HAP-1 (cell line): ENCODE results near the gene NEK4.

ENCODE experiments used
- DNase-seq, 2 experiments: peaks; one replicate each; pipeline ENCODE4 v3.0.0-alpha.2; 2016 to 2020; ENCODE audit warnings: low spot score in 2 of 2
- H3K27me3 ChIP-seq: fragments of 250-450 bp; sonication (Bioruptor Pico); 2 replicates; pipeline ENCODE4 v1.5.1; 2020; ENCODE audit warnings: low read depth, mild to moderate bottlenecking, moderate library complexity
- H3K36me3 ChIP-seq: fragments of 250-450 bp; sonication (Bioruptor Pico); replicated peaks from 2 replicates; pipeline ENCODE4 v1.5.1; 2020; ENCODE audit warnings: mild to moderate bottlenecking
- H3K4me1 ChIP-seq: fragments of 250-450 bp; sonication (Bioruptor Pico); 2 replicates; pipeline ENCODE4 v1.5.1; 2020; ENCODE audit warnings: mild to moderate bottlenecking
- H3K4me3 ChIP-seq: fragments of 250-450 bp; sonication (Bioruptor Pico); 2 replicates; pipeline ENCODE4 v1.5.1; 2020; ENCODE audit warnings: mild to moderate bottlenecking, moderate library complexity
- H3K9me3 ChIP-seq: fragments of 250-450 bp; sonication (Bioruptor Pico); 2 replicates; pipeline ENCODE4 v1.5.1; 2020; ENCODE audit warnings: mild to moderate bottlenecking, moderate library complexity
- in situ Hi-C: fragments of 300-500 bp; cut with MboI; formaldehyde crosslinking; loops from 3 replicates; pipeline ENCODE4 v1.14.3; 2020; ENCODE audit warnings: low sequenced_read_pairs, inconsistent platforms, mixed read lengths

The NEK4 gene

DNA sequence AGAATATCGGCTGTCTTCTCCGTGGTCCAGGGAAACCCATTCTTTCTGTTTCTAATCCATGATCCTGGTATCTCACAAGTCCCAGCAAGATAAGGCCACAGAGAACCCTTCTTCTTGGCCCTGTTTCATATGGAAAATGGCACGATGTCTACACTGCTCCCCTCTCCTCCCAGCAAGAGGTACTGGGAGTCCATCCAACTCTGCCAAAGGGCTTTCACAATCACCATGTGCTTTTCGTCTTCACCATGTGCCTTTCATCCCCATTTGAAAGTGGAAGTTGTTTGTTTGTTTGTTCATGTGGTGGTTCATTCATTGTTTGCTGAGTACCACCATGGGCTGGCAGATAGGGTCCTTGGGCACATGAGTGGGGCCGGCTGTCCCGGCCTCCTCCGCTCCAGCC is 29.3 kb upstream of the NEK4 start:
- Histone ChIP-seq H3K27me3 (no peaks in the 10 kb centered on the region), H3K9me3 (no peaks in the 10 kb centered on the region), H3K4me3 (no peak overlapping the region), H3K36me3 (no peaks in the 10 kb centered on the region), H3K4me1 (no peaks in the 10 kb centered on the region)
- DNase-seq = no peak
- in situ Hi-C loops = no loop called here

DNA sequence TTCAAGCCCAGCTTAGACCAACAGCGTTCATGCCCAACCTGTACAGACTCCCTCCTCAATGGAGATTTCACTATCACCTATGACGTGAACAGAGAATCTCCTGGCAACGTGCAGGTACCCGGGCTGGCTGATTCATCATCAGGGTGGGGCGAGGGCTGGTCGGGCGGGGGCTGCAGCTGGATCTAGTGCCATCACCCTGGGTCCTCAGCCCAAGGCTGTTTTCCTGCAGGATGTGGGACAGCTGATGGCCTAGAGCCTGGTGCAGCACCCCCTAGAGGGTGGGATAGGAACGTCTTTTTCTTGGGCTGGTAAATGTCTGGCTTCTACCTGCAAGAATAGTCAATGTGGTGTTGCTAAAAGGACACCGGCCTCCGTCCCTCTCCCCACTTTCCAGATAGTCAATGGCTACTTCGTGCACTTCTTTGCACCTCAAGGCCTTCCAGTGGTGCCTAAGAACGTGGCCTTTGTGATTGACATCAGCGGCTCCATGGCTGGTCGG is 28.3 kb upstream of the NEK4 start:
- H3K9me3 ChIP-seq = no peaks in the 10 kb centered on the region
- DNase-seq = peak; percentile 6 to 56
- in situ Hi-C loops = no loop called here

DNA sequence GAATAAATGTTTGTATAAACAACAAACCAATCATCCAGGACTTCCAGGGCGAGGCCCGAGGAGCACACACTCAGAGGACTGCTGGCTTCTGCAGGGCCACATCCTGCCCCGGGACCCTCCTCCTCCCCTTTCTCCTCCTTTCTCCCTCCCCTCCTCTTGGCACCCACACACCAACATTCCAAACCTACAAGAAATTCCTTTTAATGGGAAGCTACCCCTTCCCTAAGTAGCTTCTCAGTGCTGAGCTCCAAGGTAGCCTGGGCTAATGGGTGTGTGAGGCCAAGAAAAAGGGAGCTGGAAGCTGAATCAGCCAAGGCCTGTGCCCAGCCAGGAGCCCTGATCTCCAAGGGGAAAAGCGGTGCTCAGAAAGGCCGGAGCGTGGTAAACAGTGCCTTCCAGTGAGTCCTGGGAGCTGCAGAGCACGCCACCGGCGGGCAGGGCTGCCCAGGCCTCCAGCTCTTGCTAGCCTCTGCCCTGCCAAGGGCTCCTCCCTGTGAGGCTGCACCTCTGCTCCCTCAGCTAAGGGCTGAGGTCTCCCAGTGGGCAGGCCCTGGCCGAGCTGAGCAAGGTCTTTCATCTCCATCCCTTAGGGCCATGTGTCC is 27.7 kb upstream of the NEK4 start:
- DNase-seq = no peak
- in situ Hi-C loops = no loop called here
- Histone ChIP-seq H3K36me3 (no peaks in the 10 kb centered on the region), H3K4me1 (no peaks in the 10 kb centered on the region), H3K9me3 (no peaks in the 10 kb centered on the region), H3K27me3 (no peaks in the 10 kb centered on the region), H3K4me3 (no peak overlapping the region)

More for the DNA sequence above, 28.3 kb upstream of the NEK4 start:
- Histone ChIP-seq H3K36me3 (no peaks in the 10 kb centered on the region), H3K4me3 (no peak overlapping the region), H3K4me1 (no peaks in the 10 kb centered on the region), H3K27me3 (no peaks in the 10 kb centered on the region)

GRCh38 chr3:52796411-52796810 is 25.7 kb upstream of the NEK4 start:
- Histone ChIP-seq H3K27me3 (no peaks in the 10 kb centered on the region), H3K4me1 (no peaks in the 10 kb centered on the region), H3K9me3 (no peaks in the 10 kb centered on the region), H3K4me3 (no peak overlapping the region), H3K36me3 (no peaks in the 10 kb centered on the region)
- in situ Hi-C loops = no loop called here
- no peak for DNase-seq

DNA sequence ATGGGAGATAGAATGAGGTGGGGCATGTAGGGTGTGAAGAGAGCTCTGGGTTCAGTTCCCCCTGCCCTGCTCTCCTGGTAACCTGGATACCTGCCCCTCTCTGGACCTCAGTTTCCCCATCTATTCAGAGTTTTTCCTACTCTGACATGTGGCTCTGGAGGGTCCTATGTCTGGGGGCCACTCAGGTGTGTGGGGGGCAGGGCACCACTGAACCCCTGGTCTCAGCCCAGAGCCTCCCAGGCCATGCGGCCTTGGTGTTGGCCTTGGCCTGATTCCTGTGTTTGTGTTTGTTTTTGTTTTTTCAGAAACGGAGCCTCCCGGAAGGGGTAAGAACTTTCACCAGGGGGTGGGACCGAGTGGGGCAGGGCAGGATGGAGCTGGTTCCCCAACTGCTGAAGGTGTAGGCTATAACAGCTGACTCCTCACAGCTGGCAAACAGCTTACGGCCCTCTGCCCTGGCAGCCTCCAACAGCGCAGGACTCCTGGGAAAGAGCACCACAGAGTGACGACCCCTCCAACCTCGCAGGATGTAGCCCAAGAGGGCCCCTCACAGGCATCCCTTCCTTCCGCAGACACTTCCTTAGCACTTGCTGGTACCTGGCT is 24.7 kb upstream of the NEK4 start:
- no peaks in the 10 kb centered on the region for H3K4me1 ChIP-seq
- in situ Hi-C loops = no loop called here
- H3K4me3 ChIP-seq = no peak overlapping the region
- no peaks in the 10 kb centered on the region for H3K9me3 ChIP-seq
- H3K36me3 ChIP-seq = no peaks in the 10 kb centered on the region
- no peaks in the 10 kb centered on the region for H3K27me3 ChIP-seq
- DNase-seq = no peak

- in situ Hi-C loops = no loop called here
- DNase-seq = no peak
- no peaks in the 10 kb centered on the region for H3K27me3 ChIP-seq
- no peaks in the 10 kb centered on the region for H3K36me3 ChIP-seq
- H3K4me3 ChIP-seq = no peak within 1 kb of the TSS
- H3K4me1 ChIP-seq = no peaks in the 10 kb centered on the region
- H3K9me3 ChIP-seq = no peaks in the 10 kb centered on the region
Measured at GRCh38 chr3:52794612-52795099, 23.9 kb upstream of the NEK4 start, which contains the start of gene ITIH3. Gene ITIH3 (plus strand): TSS chr3:52794796. CDS start chr3:52794804, 8 bp downstream.

GRCh38 chr3:52793702-52794611 is 23.2 kb upstream of the NEK4 start:
- Histone ChIP-seq H3K36me3 (no peaks in the 10 kb centered on the region), H3K4me3 (no peak overlapping the region), H3K4me1 (no peaks in the 10 kb centered on the region), H3K9me3 (no peaks in the 10 kb centered on the region), H3K27me3 (no peaks in the 10 kb centered on the region)
- in situ Hi-C loops = no loop called here
- no peak for DNase-seq

DNA sequence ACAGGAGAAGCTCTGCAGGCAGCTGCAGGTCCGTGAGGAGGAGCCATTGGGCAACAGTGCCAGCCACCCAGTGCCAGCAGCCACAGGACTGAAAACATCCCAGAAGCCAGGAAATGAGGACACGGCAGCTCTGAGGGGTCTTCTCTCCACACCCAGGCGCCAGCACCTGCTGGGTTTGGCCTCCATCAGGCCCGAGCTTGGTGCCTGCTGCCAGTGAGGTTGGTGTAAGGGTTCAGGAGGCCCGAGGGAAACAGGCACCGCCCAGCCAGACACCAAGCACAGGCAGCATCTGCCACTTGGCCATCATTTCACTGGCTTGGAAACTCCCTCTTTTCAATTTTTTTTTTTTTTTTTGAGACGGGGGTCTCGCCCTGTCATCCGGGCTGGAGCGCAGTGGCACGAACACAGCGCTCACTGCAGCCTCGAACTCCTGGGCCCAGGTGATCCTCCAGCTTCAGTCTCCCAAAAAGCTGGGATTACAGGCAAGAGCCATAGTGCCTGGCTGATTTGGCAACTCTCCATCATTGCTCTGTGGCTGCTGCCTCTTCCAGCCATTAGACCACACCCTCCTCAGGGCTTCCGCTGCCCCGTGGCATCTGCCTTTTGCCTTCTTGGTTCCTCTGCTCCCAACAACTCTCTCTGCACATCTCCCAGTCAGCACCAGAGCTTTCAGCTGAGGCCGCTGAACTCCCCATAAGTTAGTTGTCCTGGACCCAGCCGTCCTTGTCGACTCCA is 22.4 kb upstream of the NEK4 start:
- no peaks in the 10 kb centered on the region for H3K36me3 ChIP-seq
- H3K4me3 ChIP-seq = no peak overlapping the region
- in situ Hi-C loops = no loop called here
- H3K9me3 ChIP-seq = no peaks in the 10 kb centered on the region
- H3K4me1 ChIP-seq = no peaks in the 10 kb centered on the region
- no peaks in the 10 kb centered on the region for H3K27me3 ChIP-seq
- no peak for DNase-seq

DNA sequence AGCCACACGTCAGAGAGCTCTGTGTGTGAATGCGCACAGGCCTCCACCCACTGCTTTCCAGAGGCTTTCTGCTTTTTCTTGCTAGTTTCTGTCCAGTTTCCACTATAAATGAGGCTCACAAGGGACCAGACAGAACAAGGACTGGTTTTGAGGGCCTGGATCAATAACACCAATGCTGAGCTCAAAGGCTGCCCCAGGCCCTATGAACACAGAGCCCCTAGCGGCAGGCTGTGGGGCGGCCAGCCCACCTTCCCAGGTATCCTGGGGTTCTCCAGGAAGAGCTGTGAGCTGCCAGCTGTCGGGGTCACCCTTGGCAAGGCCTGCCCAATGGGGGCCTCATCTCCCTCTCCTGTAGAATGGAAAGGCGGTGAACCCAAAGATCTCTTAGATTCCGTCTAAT is 21.7 kb upstream of the NEK4 start:
- Histone ChIP-seq H3K9me3 (no peaks in the 10 kb centered on the region), H3K4me3 (no peak overlapping the region), H3K36me3 (no peaks in the 10 kb centered on the region), H3K4me1 (no peaks in the 10 kb centered on the region), H3K27me3 (no peaks in the 10 kb centered on the region)
- in situ Hi-C loops = no loop called here
- no peak for DNase-seq

GRCh38 chr3:52791928-52792327 is 21.2 kb upstream of the NEK4 start:
- DNase-seq = no peak
- H3K27me3 ChIP-seq = no peaks in the 10 kb centered on the region
- in situ Hi-C loops = no loop called here
- no peaks in the 10 kb centered on the region for H3K9me3 ChIP-seq
- H3K36me3 ChIP-seq = no peaks in the 10 kb centered on the region
- no peaks in the 10 kb centered on the region for H3K4me1 ChIP-seq
- no peak overlapping the region for H3K4me3 ChIP-seq

GRCh38 chr3:52791366-52791765 is 20.6 kb upstream of the NEK4 start:
- H3K4me3 ChIP-seq = no peak overlapping the region
- DNase-seq = no peak
- no peaks in the 10 kb centered on the region for H3K36me3 ChIP-seq
- no peaks in the 10 kb centered on the region for H3K27me3 ChIP-seq
- H3K9me3 ChIP-seq = no peaks in the 10 kb centered on the region
- no peaks in the 10 kb centered on the region for H3K4me1 ChIP-seq
- in situ Hi-C loops = no loop called here

DNA sequence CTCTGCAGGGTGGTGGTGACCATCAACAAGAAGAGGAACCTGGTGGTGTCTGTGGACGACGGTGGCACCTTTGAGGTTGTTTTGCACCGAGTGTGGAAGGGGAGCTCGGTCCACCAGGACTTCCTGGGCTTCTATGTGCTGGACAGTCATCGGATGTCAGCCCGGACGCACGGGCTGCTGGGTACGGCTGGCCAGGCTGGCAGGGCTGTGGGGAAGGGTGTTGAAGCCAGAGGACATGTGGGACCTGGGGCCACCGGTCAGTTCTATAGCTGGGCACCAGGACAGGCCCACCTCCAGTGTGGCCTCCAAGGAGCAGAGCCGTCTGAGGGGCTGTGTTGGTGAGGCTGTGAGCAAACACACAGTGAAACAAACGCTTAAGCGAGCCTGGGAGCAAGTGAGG is 20.0 kb upstream of the NEK4 start:
- no peaks in the 10 kb centered on the region for H3K9me3 ChIP-seq
- H3K36me3 ChIP-seq = no peaks in the 10 kb centered on the region
- no peaks in the 10 kb centered on the region for H3K4me1 ChIP-seq
- H3K4me3 ChIP-seq = no peak overlapping the region
- in situ Hi-C loops = no loop called here
- no peak for DNase-seq
- no peaks in the 10 kb centered on the region for H3K27me3 ChIP-seq

- DNase-seq = no peak
- H3K4me3 ChIP-seq = no peak overlapping the region
- H3K36me3 ChIP-seq = no peaks in the 10 kb centered on the region
- no peaks in the 10 kb centered on the region for H3K9me3 ChIP-seq
- no peaks in the 10 kb centered on the region for H3K4me1 ChIP-seq
- no peaks in the 10 kb centered on the region for H3K27me3 ChIP-seq
- in situ Hi-C loops = no loop called here
Measured at GRCh38 chr3:52790337-52790736, 19.6 kb upstream of the NEK4 start.
